ENCODE results near the gene XRCC2.

DNA sequence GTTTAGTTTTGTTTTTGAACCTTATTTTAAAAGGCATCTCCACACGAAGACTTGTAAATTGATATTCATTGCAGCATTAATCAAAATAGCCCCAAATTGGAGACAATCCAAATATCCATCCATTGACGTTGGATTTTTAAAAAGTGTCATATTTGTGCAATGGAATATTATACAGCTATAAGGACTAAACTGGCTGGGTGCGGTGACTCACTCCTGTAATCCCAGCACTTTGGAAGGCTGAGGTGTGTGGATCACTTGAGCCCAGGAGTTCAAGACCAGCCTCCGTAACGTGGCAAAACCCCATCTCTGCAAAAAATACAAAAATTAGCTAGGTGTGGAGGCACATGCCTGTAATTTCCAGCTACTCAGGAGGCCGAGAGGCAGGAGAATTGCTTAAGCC, 35.1 kb downstream of the XRCC2 start:
- TF ChIP-seq, protein P1, sequence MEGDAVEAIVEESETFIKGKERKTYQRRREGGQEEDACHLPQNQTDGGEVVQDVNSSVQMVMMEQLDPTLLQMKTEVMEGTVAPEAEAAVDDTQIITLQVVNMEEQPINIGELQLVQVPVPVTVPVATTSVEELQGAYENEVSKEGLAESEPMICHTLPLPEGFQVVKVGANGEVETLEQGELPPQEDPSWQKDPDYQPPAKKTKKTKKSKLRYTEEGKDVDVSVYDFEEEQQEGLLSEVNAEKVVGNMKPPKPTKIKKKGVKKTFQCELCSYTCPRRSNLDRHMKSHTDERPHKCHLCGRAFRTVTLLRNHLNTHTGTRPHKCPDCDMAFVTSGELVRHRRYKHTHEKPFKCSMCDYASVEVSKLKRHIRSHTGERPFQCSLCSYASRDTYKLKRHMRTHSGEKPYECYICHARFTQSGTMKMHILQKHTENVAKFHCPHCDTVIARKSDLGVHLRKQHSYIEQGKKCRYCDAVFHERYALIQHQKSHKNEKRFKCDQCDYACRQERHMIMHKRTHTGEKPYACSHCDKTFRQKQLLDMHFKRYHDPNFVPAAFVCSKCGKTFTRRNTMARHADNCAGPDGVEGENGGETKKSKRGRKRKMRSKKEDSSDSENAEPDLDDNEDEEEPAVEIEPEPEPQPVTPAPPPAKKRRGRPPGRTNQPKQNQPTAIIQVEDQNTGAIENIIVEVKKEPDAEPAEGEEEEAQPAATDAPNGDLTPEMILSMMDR (IDR thresholded peaks at IDR 0.05) = no peak
- no peak for TF ChIP-seq POLR2A (IDR thresholded peaks at IDR 0.05)

Measured in uterus (tissue), 2 donors.